HG03108 (cell line): ENCODE measurements around the gene ZFYVE21.
A peak's percentile ranks its signal among the peaks of the same experiment; 100 is the strongest.
"Not testable (repeated sequence)": the region's sequence is repeated elsewhere in the genome, so short reads cannot be mapped to it uniquely, and the experiment has no call there.

Experiments
- ATAC-seq: cut with Tn5 transposase; IDR thresholded peaks from one replicate; pipeline ENCODE4 v1.9.1; 2021; ENCODE audit warnings: moderate library complexity; ENCODE audit not compliant: unreplicated experiment

Gene ZFYVE21

DNA sequence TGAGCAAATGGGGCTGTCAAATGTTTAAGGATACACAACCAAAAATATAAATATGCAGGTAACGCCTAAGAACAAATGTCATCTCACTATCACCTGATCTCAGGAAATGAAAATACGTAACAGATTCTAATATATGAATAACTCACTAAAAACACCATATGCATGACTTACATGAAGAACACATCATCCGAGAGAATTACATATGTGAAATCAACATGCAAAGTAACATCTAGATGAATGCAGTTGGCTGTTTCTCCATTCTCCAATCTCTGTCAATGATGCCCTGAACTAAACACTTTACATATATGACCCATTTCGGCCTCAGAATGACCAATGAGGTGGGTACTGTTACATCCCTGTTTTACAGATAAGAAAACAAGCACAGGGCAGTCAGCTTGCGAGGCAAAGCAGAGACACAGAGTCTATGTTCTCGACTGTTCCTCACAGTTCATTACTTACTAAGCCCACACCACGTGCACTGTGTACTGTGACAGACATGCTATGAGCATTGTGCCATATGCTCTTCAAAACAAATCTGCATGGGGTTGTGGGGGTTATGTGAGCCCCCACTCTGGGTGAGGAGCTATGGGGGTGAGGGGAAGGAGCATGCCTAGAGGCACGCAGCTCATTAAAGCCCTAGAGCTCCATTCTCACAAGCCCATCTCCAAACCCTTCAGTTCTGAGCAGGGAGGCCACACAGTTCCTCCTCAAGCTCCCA is 42.6 kb downstream of the ZFYVE21 start:
- ATAC-seq = no peak

DNA sequence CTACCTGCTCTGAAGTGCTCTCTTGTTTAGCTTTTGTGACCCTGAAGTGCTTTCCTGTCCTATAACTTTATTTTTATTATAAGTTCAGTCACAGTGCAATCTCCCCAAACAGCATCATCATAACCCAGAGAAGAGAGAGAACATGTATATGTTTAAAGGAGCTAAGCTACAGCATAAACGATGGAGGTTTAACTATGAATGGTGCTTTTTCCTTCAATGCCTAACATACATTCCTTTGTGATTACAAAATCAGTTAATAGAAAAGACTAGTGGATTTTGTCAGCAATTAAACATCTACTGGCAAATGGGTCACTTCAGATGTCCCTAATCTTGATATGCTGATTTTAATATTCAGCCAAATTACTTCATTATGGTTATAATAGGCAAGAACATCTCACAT is 46.4 kb downstream of the ZFYVE21 start:
- ATAC-seq = no peak

DNA sequence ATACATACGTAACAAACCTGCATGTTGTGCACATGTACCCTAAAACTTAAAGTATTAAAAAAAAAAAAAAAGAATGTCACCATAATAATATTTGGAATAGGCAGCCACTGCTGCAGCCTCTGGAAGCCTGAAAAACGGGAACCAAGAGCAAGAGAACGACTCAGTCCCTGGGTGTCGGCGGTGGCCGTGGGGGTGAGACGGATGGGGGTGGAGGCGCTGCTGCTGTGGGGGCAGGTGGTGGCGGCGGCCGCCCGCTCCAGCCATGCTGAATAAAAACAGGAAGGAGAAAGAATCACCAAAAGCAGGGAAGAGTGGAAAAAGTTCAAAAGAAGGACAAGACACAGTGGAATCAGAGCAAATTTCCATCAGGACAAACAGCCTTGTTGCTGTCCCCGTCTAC is 46.9 kb downstream of the ZFYVE21 start:
- ATAC-seq = no peak

DNA sequence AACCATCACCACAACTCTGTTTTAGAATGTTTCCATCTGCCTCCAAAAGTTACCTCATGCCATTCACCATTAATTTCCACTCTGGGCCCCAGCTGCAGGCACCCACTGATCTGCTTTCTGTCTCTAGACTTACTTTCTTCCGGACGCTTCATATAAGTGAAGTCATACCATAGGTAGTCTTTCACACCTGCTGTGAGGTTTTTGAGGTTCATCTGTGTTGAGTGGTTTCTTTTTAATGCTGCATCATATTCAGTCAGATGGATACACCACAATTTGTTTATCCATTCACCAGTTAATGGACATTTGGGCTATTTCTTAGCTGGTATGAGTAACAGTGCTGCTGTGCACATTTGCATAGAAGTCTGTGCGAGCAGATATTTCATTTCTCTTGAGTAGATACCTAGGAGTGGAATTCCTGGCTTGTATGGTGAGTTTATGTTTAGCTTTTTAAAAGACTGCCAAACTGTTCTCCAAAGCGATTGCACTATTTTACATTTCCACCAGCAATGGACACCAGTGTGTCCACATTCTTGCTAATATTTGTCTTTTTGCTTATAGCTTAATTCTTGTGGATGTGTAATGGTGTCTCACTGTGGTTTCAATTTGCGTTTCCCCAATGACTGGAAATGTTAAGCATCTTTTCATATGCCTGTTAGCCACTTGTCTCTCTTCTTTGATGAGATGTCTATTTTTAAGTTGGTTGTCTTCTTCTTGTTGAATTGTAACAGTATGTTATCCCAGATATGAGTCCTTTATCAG is 48.3 kb downstream of the ZFYVE21 start:
- peak; percentile 67 for ATAC-seq

DNA sequence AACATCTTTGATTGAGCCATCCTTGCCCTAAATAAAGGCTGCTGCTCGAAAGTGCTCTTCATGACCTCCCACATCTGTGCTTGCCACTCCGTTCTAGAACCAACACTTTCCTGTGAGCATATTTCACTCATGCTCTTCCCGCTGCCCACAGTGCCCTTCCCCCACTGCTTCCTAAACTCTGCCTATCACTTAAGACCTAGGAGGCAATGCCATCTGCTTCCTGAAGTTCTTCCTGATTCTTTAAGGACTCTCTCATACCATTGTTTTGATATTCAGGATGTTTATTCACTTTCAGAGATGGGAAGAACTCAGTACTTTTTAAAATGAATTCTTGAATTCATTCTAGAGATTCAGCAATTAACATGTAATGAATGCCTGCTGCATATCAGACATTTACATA is 49.9 kb downstream of the ZFYVE21 start:
- no peak for ATAC-seq

- ATAC-seq = no peak
Measured at GRCh38 chr14:103767336-103767894, 51.8 kb downstream of the ZFYVE21 start.

DNA sequence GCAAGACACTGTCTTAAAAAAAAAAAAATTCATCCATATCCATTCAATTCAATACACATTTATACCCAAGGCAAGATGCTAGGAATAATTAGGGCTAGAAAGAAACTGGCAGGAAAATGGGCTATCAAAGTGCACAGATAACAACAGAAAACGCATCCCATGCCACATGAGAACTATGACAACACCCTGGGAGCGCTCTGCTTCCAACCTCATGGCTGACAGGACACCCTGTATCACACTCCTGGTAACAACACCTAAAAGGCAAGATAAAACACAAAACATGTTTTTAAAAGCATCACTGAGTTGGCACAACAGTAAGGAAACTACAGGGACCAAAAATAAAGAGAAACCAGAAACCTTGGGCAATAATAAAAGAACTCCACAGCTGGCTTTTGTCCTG is 54.9 kb downstream of the ZFYVE21 start:
- ATAC-seq = no peak

GRCh38 chr14:103770902-103771301 is 55.3 kb downstream of the ZFYVE21 start:
- ATAC-seq = no peak

DNA sequence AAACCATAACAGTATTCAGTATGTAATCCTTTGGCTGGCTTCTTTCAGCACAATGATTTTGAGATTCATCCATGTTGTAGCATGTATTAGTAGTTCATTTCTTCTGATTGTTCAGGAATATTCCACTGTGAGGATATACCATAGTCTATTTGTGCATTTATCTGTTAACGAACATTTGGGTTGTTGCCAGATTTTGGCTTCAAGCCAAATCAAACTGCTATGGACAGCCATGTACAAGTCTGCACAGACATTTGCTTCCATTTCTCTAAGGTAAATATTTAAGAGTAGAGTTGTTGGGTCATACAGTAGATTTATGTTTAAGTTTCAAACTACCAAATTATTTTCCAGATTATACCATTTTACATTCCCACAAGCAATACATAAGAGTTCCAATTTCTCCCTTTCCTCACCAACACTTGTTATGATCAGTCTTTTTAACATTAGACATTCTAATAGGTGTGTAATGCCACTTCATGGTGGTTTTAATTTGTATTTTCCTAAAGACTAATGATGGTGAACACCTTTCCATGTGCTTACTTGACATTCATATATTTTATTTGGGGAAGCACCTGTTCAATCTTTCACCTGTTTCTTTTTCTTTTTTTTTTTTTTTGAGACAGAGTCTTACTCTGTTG is 56.6 kb downstream of the ZFYVE21 start:
- ATAC-seq = no peak

- no peak for ATAC-seq
Measured at GRCh38 chr14:103773521-103773920, 57.9 kb downstream of the ZFYVE21 start.

DNA sequence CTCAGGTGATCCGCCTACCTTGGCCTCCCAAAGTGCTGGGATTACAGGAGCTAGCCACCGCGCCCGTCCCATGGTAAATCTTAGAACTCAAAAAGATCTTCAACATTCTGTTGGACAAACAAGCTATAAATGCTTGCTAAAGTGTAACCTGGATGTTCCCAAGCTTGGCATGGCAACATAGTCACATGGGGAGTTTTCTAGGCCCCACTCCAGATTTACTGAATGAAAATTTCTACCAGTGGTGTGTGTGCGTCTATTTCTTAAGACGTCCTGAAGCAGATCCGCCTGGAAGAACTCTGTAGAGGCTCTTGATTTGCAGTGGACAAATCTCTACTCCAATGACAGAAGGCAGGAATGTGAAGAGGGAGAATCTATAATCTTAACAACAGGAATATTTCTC is 59.9 kb downstream of the ZFYVE21 start:
- ATAC-seq = no peak

- not testable (repeated sequence) for ATAC-seq
Measured at GRCh38 chr14:103776319-103776718, 60.7 kb downstream of the ZFYVE21 start.

- ATAC-seq = no peak
Measured at GRCh38 chr14:103782376-103782775, 66.8 kb downstream of the ZFYVE21 start.
